K562 (cell line): ENCODE measurements around the gene ISG20L2. TPM values are rescaled to one million over a fixed set of nuclear protein-coding genes. Genes with fewer than 3 reads are reported as not detected.
A peak's percentile ranks its signal among the peaks of the same experiment; 100 is the strongest.

Experiments
- ARID1B ChIP-seq: fragments of 450-650 bp; IDR thresholded peaks from 2 replicates; pipeline ENCODE4 v1.6.1; 2016; ENCODE audit warnings: antibody characterized with exemption, mild to moderate bottlenecking, inconsistent platforms
- ARID3A ChIP-seq: IDR thresholded peaks from 2 replicates; pipeline ENCODE4 v1.6.1; 2012; ENCODE audit warnings: low read depth, low read length, improper control_type of control experiment, borderline replicate concordance
- CHCHD3 ChIP-seq: fragments of 250-450 bp; sonication (Bioruptor Pico); IDR thresholded peaks from 2 replicates; pipeline ENCODE4 v2.1.2; 2022; ENCODE audit warnings: mild to moderate bottlenecking
- GATA2 ChIP-seq: sonication (generic); formaldehyde crosslinking; IDR thresholded peaks from 2 replicates; pipeline ENCODE4 v1.4.0; 2020; ENCODE audit warnings: mild to moderate bottlenecking, missing genetic modification reagents
- HIVEP1 ChIP-seq: fragments of 250-450 bp; sonication (Bioruptor Pico); IDR thresholded peaks from 2 replicates; pipeline ENCODE4 v1.4.0; 2020; ENCODE audit warnings: mild to moderate bottlenecking
- HOMEZ ChIP-seq: fragments of 250-450 bp; sonication (Bioruptor Pico); IDR thresholded peaks from 2 replicates; pipeline ENCODE4 v1.4.0; 2020; ENCODE audit warnings: mild to moderate bottlenecking, moderate library complexity
- ID3 ChIP-seq, 2 experiments: fragments of 250-450 bp in 1 of 2; fragments of 450-650 bp in 1 of 2; sonication (Bioruptor Pico) in 1 of 2; IDR thresholded peaks; 2 replicates each; pipeline versions ENCODE4 v1.6.1 to v1.8.0; 2016 to 2021; ENCODE audit warnings: mild to moderate bottlenecking in 2 of 2, moderate library complexity in 2 of 2, missing compliant biosample characterization in 1 of 2, missing genetic modification characterization in 1 of 2
- MCM5 ChIP-seq: fragments of 450-650 bp; IDR thresholded peaks from 2 replicates; pipeline ENCODE4 v1.6.1; 2016; ENCODE audit warnings: low read depth
- MITF ChIP-seq: IDR thresholded peaks from 2 replicates; pipeline ENCODE4 v1.6.1; 2014; ENCODE audit warnings: antibody characterized with exemption
- NCOR1 ChIP-seq: fragments of 450-650 bp; IDR thresholded peaks from 2 replicates; pipeline ENCODE4 v1.6.1; 2016; ENCODE audit warnings: mild to moderate bottlenecking, moderate library complexity
- NFE2L1 ChIP-seq: fragments of 450-650 bp; IDR thresholded peaks from 2 replicates; pipeline ENCODE4 v1.6.1; 2016; ENCODE audit warnings: missing genetic modification characterization, low read depth, mild to moderate bottlenecking, missing compliant biosample characterization, moderate library complexity, borderline replicate concordance
- POLR2A ChIP-seq: fragments of 450-650 bp; conservative IDR thresholded peaks from 2 replicates; pipeline ENCODE4 v1.6.1; 2016
- PTBP1 ChIP-seq: fragments of 200-400 bp; formaldehyde crosslinking; IDR thresholded peaks from 2 replicates; pipeline ENCODE4 v1.6.1; 2017; ENCODE audit warnings: low read depth, low read length
- RBM14 ChIP-seq: fragments of 200-400 bp; formaldehyde crosslinking; IDR thresholded peaks from 2 replicates; pipeline ENCODE4 v1.6.1; 2018; ENCODE audit warnings: low read depth, mild to moderate bottlenecking, low read length, moderate library complexity, borderline replicate concordance; ENCODE audit not compliant: insufficient read depth
- SMC3 ChIP-seq: conservative IDR thresholded peaks from 2 replicates; pipeline ENCODE4 v1.6.1; 2011; ENCODE audit warnings: low read depth, low read length, improper control_type of control experiment; ENCODE audit not compliant: insufficient read depth
- ZFP36 ChIP-seq: fragments of 150-350 bp; IDR thresholded peaks from 2 replicates; pipeline ENCODE4 v1.6.1; 2018; ENCODE audit warnings: low read length, low read depth; ENCODE audit not compliant: partially characterized antibody
- ZFX ChIP-seq: sonication (generic); formaldehyde crosslinking; IDR thresholded peaks from 2 replicates; pipeline ENCODE4 v1.8.0; 2022; ENCODE audit warnings: mild to moderate bottlenecking, missing genetic modification reagents, moderate library complexity
- ZNF507 ChIP-seq: conservative IDR thresholded peaks from 2 replicates; pipeline ENCODE4 v1.6.1; 2017; ENCODE audit warnings: missing genetic modification characterization, missing compliant biosample characterization
- ZNF655 ChIP-seq: fragments of 250-450 bp; sonication (Bioruptor Pico); IDR thresholded peaks from 2 replicates; pipeline ENCODE4 v1.5.0; 2021
- ZNF707 ChIP-seq: fragments of 250-450 bp; sonication (Bioruptor Pico); conservative IDR thresholded peaks from 2 replicates; pipeline ENCODE4 v1.8.0; 2022; ENCODE audit warnings: inconsistent platforms, mild to moderate bottlenecking, moderate library complexity
- polyA plus RNA-seq, 8 experiments: library from polyadenylated mRNA; depleted of rRNA in 4 of 8; stranded (reverse) in 5 of 8; unstranded in 3 of 8; fragments of >200 nt; fragmentation: Nextera tagmentation in 2 of 8; fragmentation: Illumina TruSeq in 1 of 8; extraction: Ambion mirVana in 2 of 8; extraction: Trizol in 1 of 8; gene quantifications; 2 replicates each; pipeline versions ENCODE4 v1.2.1 to v1.2.3, GENCODE V29; 2011 to 2014; ENCODE audit warnings: inconsistent platforms in 1 of 8, missing spikeins in 1 of 8
- total RNA-seq, 7 experiments: library from RNA; depleted of rRNA in 6 of 7; stranded (reverse); fragments of >200 nt in 6 of 7; fragmentation: Illumina TruSeq in 2 of 7; extraction: Trizol in 2 of 7; gene quantifications; 2 replicates each; pipeline versions ENCODE4 v1.2.1 to v1.2.3, GENCODE V29; 2011 to 2021; ENCODE audit warnings: low replicate concordance in 1 of 7

Gene ISG20L2
- total and polyA plus RNA-seq, 9 of the 15 experiments (the other 6 are each of a cell fraction or from before 2014, with no cell fraction given): 21.3 to 130 (median 50.3) TPM

GRCh38 chr1:156767101-156767878, 38.7 kb upstream of the ISG20L2 start, which contains the start of gene PRCC (continued):
- TF ChIP-seq ID3 (CRISPR knock-in tag; IDR thresholded peaks at IDR 0.05): no peak
- peak; percentile 90; the same call in 1 of the 2 replicates for TF ChIP-seq ID3 (tag; IDR thresholded peaks at IDR 0.05)
- TF ChIP-seq CHCHD3 (CRISPR knock-in tag): no peak
- TF ChIP-seq HOMEZ (CRISPR knock-in tag): no peak
- TF ChIP-seq MCM5: no peak
- TF ChIP-seq ZNF507 (tag): no peak
- TF ChIP-seq RBM14: no peak
- TF ChIP-seq ARID1B: no peak; the same call in 1 of the 2 replicates
- TF ChIP-seq PTBP1: no peak
- no peak for TF ChIP-seq HIVEP1 (CRISPR knock-in tag)
- TF ChIP-seq SMC3: no peak
- TF ChIP-seq ZFP36: no peak
- TF ChIP-seq NCOR1: no peak
- no peak for TF ChIP-seq ZNF707
- TF ChIP-seq ARID3A: no peak
- TF ChIP-seq ZFX (CRISPR knock-in tag): peak; percentile 100
- TF ChIP-seq MITF: no peak
- no peak for TF ChIP-seq ZNF655 (CRISPR knock-in tag)
- no peak for TF ChIP-seq NFE2L1 (tag)
- peak; percentile 79 for TF ChIP-seq POLR2A
- peak; percentile 83 for TF ChIP-seq GATA2
